GM21723 (cell line): ENCODE results near the gene TIMP4.

Experiments
- ATAC-seq: cut with Tn5 transposase; IDR thresholded peaks from one replicate; pipeline ENCODE4 v1.9.1; 2021; ENCODE audit warnings: mild to moderate bottlenecking, moderate library complexity; ENCODE audit not compliant: unreplicated experiment

Gene TIMP4

DNA sequence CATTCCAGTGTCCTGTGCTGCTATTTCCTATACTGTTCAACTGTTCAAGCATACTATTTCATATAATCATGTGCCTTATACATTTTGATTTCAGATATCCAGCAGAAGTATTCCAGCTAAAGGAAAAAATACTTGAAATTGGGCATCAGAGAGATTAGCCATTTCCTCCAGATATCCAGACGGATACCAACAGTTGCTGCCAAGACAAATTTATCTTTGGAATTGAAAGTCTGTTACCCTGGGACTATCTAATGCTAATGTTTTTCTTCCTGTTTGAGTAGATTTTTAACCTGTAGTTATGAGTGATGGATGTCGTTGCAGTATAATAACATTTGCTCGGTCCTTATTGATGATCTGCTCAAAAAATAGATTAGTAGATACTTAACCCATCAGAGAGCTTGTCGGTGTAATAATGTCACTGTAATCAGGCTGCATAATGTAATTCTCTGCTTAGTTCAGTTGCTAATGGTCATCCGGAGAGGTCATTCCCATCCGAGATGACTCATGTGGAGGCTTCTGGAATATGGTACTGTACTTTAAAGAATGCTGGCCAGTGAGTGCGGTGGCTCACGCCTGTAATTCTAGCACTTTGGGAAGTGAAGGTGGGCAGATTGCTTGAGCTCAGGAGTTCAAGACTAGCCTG is 51.5 kb downstream of the TIMP4 start:
- ATAC-seq: no peak
